HG02852 (cell line): ENCODE measurements around the gene CHST11.

Source experiments
- ATAC-seq: cut with Tn5 transposase; IDR thresholded peaks from one replicate; pipeline ENCODE4 v1.9.1; 2021; ENCODE audit warnings: mild to moderate bottlenecking, moderate library complexity; ENCODE audit not compliant: unreplicated experiment

Gene CHST11

GRCh38 chr12:104577581-104577981 lies 120.8 kb downstream of the CHST11 start:
- no peak for ATAC-seq

- ATAC-seq = no peak
These were observed 121.7 kb downstream of the CHST11 start for GRCh38 chr12:104578453-104578852.

- peak; percentile 49 for ATAC-seq
These were observed 123.2 kb downstream of the CHST11 start for GRCh38 chr12:104579718-104580495.

GRCh38 chr12:104581005-104581570 lies 124.3 kb downstream of the CHST11 start:
- ATAC-seq = no peak

GRCh38 chr12:104582739-104583138 lies 126.0 kb downstream of the CHST11 start:
- peak; percentile 87 for ATAC-seq

- ATAC-seq = no peak
These were observed 126.6 kb downstream of the CHST11 start for GRCh38 chr12:104583301-104583700.

GRCh38 chr12:104585448-104586055 lies 128.8 kb downstream of the CHST11 start:
- no peak for ATAC-seq

GRCh38 chr12:104586351-104586919 lies 129.7 kb downstream of the CHST11 start:
- ATAC-seq = no peak

GRCh38 chr12:104588047-104588920 lies 131.5 kb downstream of the CHST11 start:
- no peak for ATAC-seq

GRCh38 chr12:104588921-104589590 lies 132.3 kb downstream of the CHST11 start:
- no peak for ATAC-seq

GRCh38 chr12:104590022-104590421 lies 133.3 kb downstream of the CHST11 start:
- ATAC-seq = no peak

- no peak for ATAC-seq
These were observed 134.6 kb downstream of the CHST11 start for GRCh38 chr12:104591257-104591885.

GRCh38 chr12:104593482-104593881 lies 136.7 kb downstream of the CHST11 start:
- no peak for ATAC-seq

- no peak for ATAC-seq
These were observed 139.5 kb downstream of the CHST11 start for GRCh38 chr12:104596134-104596799.

- no peak for ATAC-seq
These were observed 140.4 kb downstream of the CHST11 start for GRCh38 chr12:104596898-104597843.

GRCh38 chr12:104598342-104599271 lies 141.9 kb downstream of the CHST11 start:
- ATAC-seq = no peak
